NCI-H510A (cell line): Measurements from ENCODE around the gene TSHZ2.

Experiments used
- DNase-seq: peaks from one replicate; lab custom pipeline; 2025; lab: John Stamatoyannopoulos, UW

Gene TSHZ2

DNA sequence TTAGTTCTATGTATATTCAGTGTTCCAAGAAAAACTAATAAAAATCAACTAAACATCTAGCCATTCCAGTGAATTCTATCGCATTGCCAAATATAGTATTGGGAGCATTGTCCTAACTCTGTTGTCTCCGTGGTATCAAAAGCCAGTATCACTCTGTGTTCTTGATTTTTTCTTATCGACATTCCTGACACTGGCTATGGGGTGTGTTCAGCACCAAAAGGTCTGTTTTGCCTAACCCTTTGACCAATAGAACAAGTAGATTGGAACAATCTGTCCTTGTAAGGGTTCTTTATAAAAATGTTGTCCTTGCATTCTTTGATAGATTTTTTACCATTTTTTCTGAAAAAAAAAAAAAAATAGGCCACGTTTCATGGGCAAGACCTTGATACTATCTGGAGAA, 161.5 kb downstream of the TSHZ2 start:
- no peak for DNase-seq

GRCh38 chr20:53136473-53136872, 164.3 kb downstream of the TSHZ2 start:
- DNase-seq, result no peak

DNA sequence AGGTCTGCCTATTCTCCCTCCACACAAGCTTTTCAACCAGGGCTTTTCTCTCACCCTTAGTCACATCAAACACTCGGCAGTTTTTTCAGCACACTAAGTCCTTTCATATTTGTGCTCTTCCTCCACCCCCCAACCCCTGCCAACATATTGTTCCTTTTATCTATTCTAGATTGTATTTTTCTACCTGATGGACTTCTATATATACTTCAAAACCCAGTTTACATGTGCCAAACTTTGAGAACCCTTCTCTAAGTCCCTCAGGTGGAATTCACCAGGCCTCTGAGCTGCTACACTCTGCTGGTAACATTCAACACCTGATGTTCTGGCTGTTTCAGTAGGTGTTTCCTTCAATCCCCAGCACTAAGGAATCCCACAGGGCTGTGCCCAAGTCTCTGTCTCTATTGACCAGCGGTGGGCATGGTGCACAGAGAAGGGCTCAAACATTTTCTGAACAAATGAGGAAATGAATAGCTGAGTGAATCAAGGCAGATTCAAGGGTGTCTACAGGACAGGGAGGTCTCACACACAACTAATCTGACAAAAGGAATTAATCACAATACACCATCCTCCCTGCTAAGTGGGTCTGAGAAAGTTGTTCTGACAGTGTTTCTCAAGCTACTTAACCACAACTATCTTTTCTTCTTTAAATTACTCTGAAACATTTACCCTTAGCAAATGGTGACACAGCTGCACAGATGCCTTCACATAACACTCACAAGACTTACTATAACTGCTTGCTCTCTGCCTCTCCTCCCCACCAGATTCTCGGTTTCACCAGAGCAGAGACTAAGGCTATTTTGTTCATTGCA, 166.5 kb downstream of the TSHZ2 start:
- no peak for DNase-seq

- no peak for DNase-seq
Observed at GRCh38 chr20:53141201-53142050, 169.3 kb downstream of the TSHZ2 start.

DNA sequence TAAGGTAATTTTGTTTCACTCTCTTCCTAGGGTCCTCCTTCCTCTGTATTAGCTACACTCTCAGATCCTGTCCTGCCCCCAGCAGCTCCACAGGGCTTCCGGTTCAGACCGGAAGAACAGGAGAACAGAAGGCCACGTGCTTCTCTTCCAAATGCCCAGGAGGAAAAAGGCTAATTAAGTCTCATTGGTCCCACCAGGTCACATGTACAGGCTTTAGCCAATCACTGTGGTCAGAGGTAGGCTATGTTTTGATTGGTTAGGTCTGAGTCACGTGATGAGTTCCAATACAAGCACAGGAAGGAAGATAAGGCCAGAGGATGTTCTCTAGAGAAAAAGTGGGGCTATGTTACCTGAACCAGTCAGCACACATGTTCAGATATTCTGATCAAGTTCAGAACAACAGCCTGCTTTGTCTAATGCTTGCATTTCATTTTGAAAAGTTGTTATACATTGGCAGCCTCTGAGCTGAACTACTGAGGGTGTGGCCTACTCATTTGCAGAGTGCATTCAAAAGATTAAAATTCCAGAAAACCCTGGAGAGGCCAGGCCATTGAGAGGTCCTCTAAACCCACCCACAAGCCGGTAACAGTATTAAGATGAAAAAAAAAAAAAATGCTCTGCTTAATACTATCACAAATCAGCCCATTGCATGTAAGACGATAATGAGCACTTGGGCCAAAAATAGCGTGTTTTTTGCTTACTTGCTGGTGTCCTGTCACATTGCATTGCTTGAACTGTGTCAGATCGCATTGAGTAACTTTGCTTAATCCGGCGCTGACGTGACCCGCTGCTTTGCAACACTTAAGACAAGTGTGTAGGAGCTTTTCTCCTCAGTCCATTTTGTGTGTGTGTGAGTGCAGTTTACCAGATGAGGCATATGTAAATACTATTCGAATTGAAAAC, 170.3 kb downstream of the TSHZ2 start:
- DNase-seq, result no peak

- no peak for DNase-seq
Observed at GRCh38 chr20:53146201-53146891, 174.2 kb downstream of the TSHZ2 start.

DNA sequence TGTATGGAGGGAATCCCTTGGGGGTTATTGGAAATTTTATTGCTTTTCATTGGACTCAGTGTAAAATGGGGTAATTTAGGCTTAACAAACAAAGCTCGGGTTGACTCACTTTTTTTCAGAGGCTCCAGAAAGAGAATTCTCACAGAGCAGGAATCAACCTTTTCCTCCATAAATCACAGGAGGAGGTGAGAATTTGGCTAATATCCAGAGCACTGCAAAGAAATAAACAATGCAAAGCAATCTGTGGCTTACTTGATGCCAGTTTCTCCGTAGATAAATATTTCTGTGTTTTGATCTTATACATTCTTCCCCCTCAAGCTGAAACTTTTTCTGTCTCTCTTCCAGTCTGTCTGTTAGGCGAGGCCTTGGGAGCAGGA, 176.6 kb downstream of the TSHZ2 start:
- DNase-seq, result no peak

DNA sequence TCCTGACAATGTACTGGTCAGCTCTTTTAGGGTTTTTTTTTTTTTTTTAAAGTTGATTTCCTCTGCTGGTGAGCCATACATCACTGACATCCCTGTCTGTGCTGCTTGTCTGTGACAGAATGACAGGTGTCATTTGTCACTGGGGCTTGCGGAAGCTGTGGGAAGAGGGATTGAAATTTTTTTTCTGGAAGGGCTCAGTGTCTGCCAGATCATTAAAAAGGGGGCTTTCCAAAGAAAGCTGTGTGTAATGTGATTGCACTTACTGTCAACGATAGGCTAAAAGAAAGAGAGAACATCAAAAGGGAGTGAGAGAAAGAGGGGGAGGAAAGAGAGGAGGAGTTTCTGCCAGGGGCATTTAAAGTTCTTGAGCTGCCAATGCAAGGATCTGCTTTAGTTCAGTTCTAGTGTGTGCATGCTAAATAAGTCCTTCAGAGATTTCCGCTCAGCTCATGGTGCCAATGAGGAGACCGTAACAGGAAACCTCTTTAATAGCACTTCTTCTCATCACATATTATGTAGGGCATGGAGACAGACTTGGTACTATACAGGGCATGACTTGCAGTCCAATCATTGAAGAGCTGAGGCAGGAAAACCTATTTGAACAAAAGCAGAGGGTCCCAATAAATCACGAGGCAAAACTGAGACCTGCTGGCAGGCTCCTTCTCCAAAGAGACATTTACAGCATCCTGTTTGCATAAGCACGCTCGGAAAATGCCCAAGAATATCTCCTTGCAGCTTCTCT, 177.2 kb downstream of the TSHZ2 start:
- peak; percentile 11 for DNase-seq

- DNase-seq, result no peak
Observed at GRCh38 chr20:53149890-53150205, 177.7 kb downstream of the TSHZ2 start.

GRCh38 chr20:53150532-53150931, 178.4 kb downstream of the TSHZ2 start:
- no peak for DNase-seq

GRCh38 chr20:53152228-53152627, 180.1 kb downstream of the TSHZ2 start:
- no peak for DNase-seq

DNA sequence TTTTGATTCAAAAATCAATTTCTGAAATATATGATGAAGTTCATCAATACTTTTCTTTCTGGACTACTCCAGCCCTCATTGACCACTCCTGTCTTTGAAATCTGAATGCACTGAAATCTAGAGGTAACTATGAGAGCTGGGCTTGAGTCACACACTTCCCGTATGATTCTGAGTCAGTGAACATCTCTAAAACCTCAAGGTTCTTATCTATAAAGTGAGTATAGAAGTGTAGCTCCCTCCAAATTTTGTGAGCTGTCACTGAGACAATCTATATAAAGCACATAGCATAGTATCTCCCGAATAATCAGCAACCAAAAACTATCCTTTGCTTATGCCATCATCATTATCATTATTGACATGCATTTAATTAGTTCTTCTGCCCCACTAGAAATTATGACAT, 182.4 kb downstream of the TSHZ2 start:
- no peak for DNase-seq

GRCh38 chr20:53157443-53158408, 185.6 kb downstream of the TSHZ2 start:
- DNase-seq, result peak; percentile 12

- no peak for DNase-seq
Observed at GRCh38 chr20:53159160-53159559, 187.0 kb downstream of the TSHZ2 start.

DNA sequence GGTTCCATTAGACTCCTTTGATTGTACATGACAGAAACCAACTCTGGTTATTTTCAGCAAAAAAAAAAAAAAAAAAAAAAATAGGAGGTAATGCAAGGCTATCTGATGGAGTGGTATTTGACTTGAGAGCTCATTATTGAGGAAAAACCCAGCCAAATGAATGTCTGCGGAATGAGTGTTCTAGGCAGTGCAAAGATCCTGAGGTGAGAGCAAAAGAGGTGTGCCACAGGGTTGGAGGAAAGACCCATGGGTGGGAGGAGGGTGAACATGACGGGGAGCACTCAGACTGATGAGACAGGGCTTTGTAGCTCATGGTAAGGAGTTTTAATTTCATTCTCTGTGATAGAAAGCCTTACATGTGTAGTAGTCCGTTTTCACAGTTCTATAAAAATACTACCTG, 188.9 kb downstream of the TSHZ2 start:
- DNase-seq, result no peak

GRCh38 chr20:53161473-53161872, 189.3 kb downstream of the TSHZ2 start:
- DNase-seq, result no peak

- peak; percentile 77 for DNase-seq
Observed at GRCh38 chr20:53162251-53162835, 190.2 kb downstream of the TSHZ2 start.

DNA sequence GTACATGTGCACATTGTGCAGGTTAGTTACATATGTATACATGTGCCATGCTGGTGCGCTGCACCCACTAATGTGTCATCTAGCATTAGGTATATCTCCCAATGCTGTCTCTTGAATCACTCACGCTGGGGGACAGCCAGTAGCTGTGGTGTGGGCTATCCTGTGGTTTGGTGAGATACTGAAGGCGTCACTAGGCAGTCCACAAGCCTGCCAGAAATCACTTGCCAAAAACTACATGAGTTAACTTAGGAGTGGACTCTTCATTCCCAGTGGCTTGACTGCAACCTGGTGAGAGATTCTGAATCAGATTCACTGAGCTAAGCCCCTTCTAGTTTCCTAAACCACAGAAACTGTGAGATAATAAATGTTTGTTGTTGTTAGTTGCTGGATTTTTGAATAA, 191.3 kb downstream of the TSHZ2 start:
- DNase-seq, result no peak

GRCh38 chr20:53164072-53164471, 191.9 kb downstream of the TSHZ2 start:
- DNase-seq, result no peak

- no peak for DNase-seq
Observed at GRCh38 chr20:53165452-53165851, 193.3 kb downstream of the TSHZ2 start.
